Measurements from ENCODE around the gene PPM1L. TPM values are rescaled to one million over a fixed set of nuclear protein-coding genes. Genes with fewer than 3 reads are reported as not detected.

The PPM1L gene
- total RNA-seq, 1 donor from 2014 or later, result 14.2 TPM

DNA sequence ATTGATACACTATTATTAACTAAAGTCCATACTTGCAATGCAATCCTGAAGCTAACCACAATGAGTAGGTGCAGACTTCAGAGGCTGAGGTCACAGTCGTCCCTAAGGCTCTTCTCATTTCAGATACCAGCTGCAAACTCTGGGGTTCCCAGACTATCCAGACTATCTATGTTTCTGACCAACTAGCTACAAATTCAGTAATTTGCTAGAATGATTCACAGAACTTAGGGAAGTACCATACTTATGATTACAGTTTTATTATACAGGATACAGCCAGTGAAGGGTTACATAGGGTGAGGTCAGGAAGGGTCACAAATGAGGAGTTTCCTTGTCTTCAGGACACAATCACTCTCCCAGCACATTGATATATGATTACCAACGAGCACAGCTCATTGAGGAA, 36.5 kb downstream of the PPM1L start:
- no peak for TF ChIP-seq POLR2AphosphoS5 (IDR thresholded peaks at IDR 0.05; ENCODE audit: insufficient read depth in 1 of 2, low read depth in 1 of 2)
- TF ChIP-seq CTCF (IDR thresholded peaks at IDR 0.05), result no peak
- no peak for TF ChIP-seq POLR2A (IDR thresholded peaks at IDR 0.05)
- Histone ChIP-seq H3K27me3 (no peaks in the 10 kb centered on the region), H3K9me3 (no peaks in the 10 kb centered on the region), H3K27ac (no peak overlapping the region), H3K4me1 (no peaks in the 10 kb centered on the region), H3K4me3 (no peak overlapping the region), H3K36me3 (no peaks in the 10 kb centered on the region)
- no peak for DNase-seq (ENCODE audit: extremely low spot score in 2 of 2)
- intact Hi-C loops (cut with DNase I), result no loop called here

- no peak for DNase-seq (ENCODE audit: extremely low spot score in 2 of 2)
- no peak for TF ChIP-seq POLR2A (IDR thresholded peaks at IDR 0.05)
- no peak for TF ChIP-seq CTCF (IDR thresholded peaks at IDR 0.05)
- no peak for TF ChIP-seq POLR2AphosphoS5 (IDR thresholded peaks at IDR 0.05; ENCODE audit: insufficient read depth in 1 of 2, low read depth in 1 of 2)
- Histone ChIP-seq H3K4me3 (no peak overlapping the region), H3K27me3 (no peaks in the 10 kb centered on the region), H3K4me1 (no peaks in the 10 kb centered on the region), H3K9me3 (no peaks in the 10 kb centered on the region), H3K36me3 (no peaks in the 10 kb centered on the region), H3K27ac (no peak overlapping the region)
- intact Hi-C loops (cut with DNase I), result no loop called here
Measured at GRCh38 chr3:160793722-160794252, 37.8 kb downstream of the PPM1L start.

DNA sequence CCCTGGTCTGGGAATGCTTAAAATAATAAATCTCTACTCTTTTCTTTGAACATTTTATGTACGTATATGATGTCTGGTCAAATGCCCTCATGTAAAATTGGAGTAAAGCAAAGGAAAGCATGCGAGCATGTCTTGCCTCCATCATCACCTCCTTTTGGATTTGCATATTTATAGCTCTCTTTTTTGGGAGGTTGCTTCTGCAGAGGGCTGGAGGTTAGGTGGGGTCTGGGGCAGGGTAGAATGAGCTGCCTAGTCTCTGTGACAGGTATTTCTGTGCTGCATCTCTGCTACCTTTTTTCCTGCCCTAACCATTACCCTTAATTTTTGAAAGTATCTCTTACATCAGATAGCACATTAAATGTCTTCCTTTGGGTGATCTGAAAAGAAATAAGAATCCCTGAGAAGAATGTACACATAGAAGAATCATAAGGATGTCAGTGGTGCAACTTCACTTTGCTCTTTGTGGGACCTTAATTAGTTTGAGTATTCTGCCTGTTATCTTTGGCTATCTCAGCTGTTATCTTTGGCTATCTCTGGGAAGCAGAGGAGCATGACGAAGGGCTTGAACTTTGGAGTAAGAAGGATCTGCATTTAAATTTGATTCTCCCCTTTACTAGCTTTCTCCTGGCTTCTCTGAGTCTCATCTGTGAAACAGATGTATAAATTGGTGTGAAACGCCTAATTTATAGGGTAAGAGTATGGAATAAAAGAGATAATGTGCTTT, 40.2 kb downstream of the PPM1L start:
- Histone ChIP-seq H3K4me1 (no peaks in the 10 kb centered on the region), H3K27ac (no peak overlapping the region)

GRCh38 chr3:160796813-160797164, 40.8 kb downstream of the PPM1L start:
- DNase-seq (ENCODE audit: extremely low spot score in 2 of 2), result no peak
- intact Hi-C loops (cut with DNase I), result no loop called here
- Histone ChIP-seq H3K4me1 (peaks cover 3% of the 10 kb centered on the region), H3K4me3 (no peak overlapping the region), H3K27me3 (no peaks in the 10 kb centered on the region), H3K9me3 (no peaks in the 10 kb centered on the region), H3K27ac (no peak overlapping the region), H3K36me3 (no peaks in the 10 kb centered on the region)
- TF ChIP-seq CTCF (IDR thresholded peaks at IDR 0.05), result no peak
- TF ChIP-seq POLR2AphosphoS5 (IDR thresholded peaks at IDR 0.05; ENCODE audit: insufficient read depth in 1 of 2, low read depth in 1 of 2), result peak in 1 of 2 donors; percentile 34
- no peak for TF ChIP-seq POLR2A (IDR thresholded peaks at IDR 0.05)

More for the DNA sequence above, 40.2 kb downstream of the PPM1L start:
- Histone ChIP-seq H3K9me3 (no peaks in the 10 kb centered on the region), H3K27me3 (no peaks in the 10 kb centered on the region), H3K36me3 (no peaks in the 10 kb centered on the region), H3K4me3 (no peak overlapping the region)
- no peak for DNase-seq (ENCODE audit: extremely low spot score in 2 of 2)
- no peak for TF ChIP-seq POLR2AphosphoS5 (IDR thresholded peaks at IDR 0.05; ENCODE audit: insufficient read depth in 1 of 2, low read depth in 1 of 2)
- no peak for TF ChIP-seq POLR2A (IDR thresholded peaks at IDR 0.05)
- TF ChIP-seq CTCF (IDR thresholded peaks at IDR 0.05), result no peak
- intact Hi-C loops (cut with DNase I), result no loop called here

- no peak overlapping the region for H3K27ac ChIP-seq
- intact Hi-C loops (cut with DNase I), result no loop called here
Measured at GRCh38 chr3:160797356-160797755, 41.3 kb downstream of the PPM1L start.

More at GRCh38 chr3:160797356-160797755, 41.3 kb downstream of the PPM1L start:
- Histone ChIP-seq H3K27me3 (no peaks in the 10 kb centered on the region), H3K36me3 (no peaks in the 10 kb centered on the region), H3K4me1 (peaks cover 9% of the 10 kb centered on the region), H3K4me3 (no peak overlapping the region), H3K9me3 (no peaks in the 10 kb centered on the region)
- TF ChIP-seq CTCF (IDR thresholded peaks at IDR 0.05) (no peak), POLR2AphosphoS5 (IDR thresholded peaks at IDR 0.05; ENCODE audit: insufficient read depth in 1 of 2, low read depth in 1 of 2) (no peak), POLR2A (IDR thresholded peaks at IDR 0.05) (no peak)
- no peak for DNase-seq (ENCODE audit: extremely low spot score in 2 of 2)

Data from vagina (tissue), 2 donors.